NT2/D1 (cell line): ENCODE data around the gene TMOD1.

ENCODE experiments used
- YY1 ChIP-seq: IDR thresholded peaks from 2 replicates; pipeline ENCODE4 v1.6.1; 2011; ENCODE audit not compliant: insufficient read length, insufficient read depth
- ZNF274 ChIP-seq: IDR thresholded peaks from 2 replicates; pipeline ENCODE4 v1.6.1; 2011; ENCODE audit warnings: mild to moderate bottlenecking, low read depth, low read length

GRCh38 chr9:97507428-97507984, 6.0 kb downstream of the TMOD1 start:
- no peak for TF ChIP-seq YY1
- no peak for TF ChIP-seq ZNF274
